Measurements from ENCODE around the gene CCDC88C. TPM values are rescaled to one million over a fixed set of nuclear protein-coding genes. Genes with fewer than 3 reads are reported as not detected.

The CCDC88C gene
- total and polyA plus RNA-seq, 2 donors (not counting 3 experiments of a cell fraction or from before 2014, with no cell fraction given): 11.4 to 52.1 TPM

DNA sequence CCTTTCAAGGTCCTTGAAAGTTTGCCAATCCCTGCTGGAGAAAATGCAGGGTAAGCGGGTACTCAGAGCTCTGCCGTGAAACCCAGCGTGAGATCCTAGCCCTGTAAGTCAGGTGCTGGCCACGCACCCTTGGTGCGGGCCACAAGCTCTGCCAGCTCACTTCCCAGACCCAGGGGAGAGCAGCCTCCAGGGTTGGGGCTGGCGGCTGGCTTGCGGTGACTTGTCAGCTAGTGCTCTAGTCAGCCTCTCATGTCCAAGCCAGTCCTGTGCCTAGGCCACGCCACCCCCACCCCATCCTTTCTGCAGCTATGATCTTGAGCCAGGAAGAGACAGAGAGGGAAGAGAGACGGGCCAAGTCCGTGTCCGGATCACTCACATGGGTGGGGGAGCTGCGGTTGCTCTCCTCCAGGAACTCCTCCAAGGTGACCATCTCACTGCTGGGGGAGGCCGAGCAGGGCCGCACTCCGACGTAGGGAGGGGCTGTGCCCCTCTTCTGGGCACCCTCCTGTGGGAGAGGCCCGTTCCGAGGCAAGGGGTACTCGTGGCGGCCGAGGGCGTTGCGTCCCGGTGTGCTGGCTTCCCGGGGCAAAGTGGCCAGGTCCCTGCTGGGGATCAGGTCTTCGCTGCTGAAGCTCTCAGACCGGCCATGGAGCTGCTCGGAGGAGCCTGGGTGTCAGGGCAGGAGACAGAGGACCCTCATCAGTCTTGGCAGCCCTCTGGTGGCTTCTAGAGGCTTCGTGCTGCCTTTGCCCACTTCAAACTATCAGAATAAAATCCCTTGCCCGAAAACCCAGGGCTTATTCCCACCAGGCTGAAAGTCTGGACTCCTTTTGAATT lies 139.9 kb downstream of the CCDC88C start:
- ChIA-PET CTCF (interaction anchor here (1.1 to 6.2 kb wide), 5 partner anchors 8 to 105 kb away, joined by 3 to 61 read pairs (median 4); no protein-coding TSS in a partner anchor), POLR2A (no interaction called here)
- H3K9me3 ChIP-seq (replicated peaks; ENCODE audit: control insufficient read depth, insufficient read depth, low read length): no peaks in the 10 kb centered on the region
- no peaks in the 10 kb centered on the region for H3K79me2 ChIP-seq (ENCODE audit: control insufficient read depth, insufficient read depth, low read length)
- H2AFZ ChIP-seq (ENCODE audit: low read depth, low read length): no peak overlapping the region
- H3K4me2 ChIP-seq (ENCODE audit: insufficient read depth, low read length): no peak overlapping the region
- intact Hi-C loops (cut with micrococcal nuclease): no loop called here
- H3K36me3 ChIP-seq (ENCODE audit: control insufficient read depth in 2 of 2, extremely low read depth in 1 of 2, insufficient read depth in 2 of 2, low read length in 2 of 2): peaks cover 6 to 37% of the 10 kb centered on the region in 2 experiments
- H3K4me1 ChIP-seq (ENCODE audit: control insufficient read depth, extremely low read depth, insufficient read depth, low read length): no peaks in the 10 kb centered on the region
- H4K20me1 ChIP-seq (replicated peaks; ENCODE audit: control insufficient read depth, extremely low read depth, insufficient read depth, low read length): no peaks in the 10 kb centered on the region
- no peak overlapping the region for H3K9ac ChIP-seq (replicated peaks; ENCODE audit: extremely low read depth, insufficient read depth, low read length)
- no peak for DNase-seq (ENCODE audit: low read depth, low spot score)
- TF ChIP-seq MYC (IDR thresholded peaks at IDR 0.05; ENCODE audit: low read depth, low read length): no peak
- no peak for TF ChIP-seq EZH2 (IDR thresholded peaks at IDR 0.05; ENCODE audit: borderline replicate concordance, low read depth, low read length, severe bottlenecking)
- TF ChIP-seq POLR2A (IDR thresholded peaks at IDR 0.05; ENCODE audit: low read depth, low read length): no peak
- TF ChIP-seq FOS (IDR thresholded peaks at IDR 0.05; ENCODE audit: borderline replicate concordance, insufficient read depth, low read length): no peak
- TF ChIP-seq GATA2 (IDR thresholded peaks at IDR 0.05; ENCODE audit: insufficient read depth, insufficient read length, low read depth, low read length): no peak
- no peak for TF ChIP-seq POLR2AphosphoS5 (IDR thresholded peaks at IDR 0.05; ENCODE audit: insufficient read depth, low read depth, low read length)
- TF ChIP-seq, protein P1, sequence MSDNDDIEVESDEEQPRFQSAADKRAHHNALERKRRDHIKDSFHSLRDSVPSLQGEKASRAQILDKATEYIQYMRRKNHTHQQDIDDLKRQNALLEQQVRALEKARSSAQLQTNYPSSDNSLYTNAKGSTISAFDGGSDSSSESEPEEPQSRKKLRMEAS (IDR thresholded peaks at IDR 0.05; ENCODE audit: insufficient read depth, insufficient read length): no peak
- TF ChIP-seq, protein P2, sequence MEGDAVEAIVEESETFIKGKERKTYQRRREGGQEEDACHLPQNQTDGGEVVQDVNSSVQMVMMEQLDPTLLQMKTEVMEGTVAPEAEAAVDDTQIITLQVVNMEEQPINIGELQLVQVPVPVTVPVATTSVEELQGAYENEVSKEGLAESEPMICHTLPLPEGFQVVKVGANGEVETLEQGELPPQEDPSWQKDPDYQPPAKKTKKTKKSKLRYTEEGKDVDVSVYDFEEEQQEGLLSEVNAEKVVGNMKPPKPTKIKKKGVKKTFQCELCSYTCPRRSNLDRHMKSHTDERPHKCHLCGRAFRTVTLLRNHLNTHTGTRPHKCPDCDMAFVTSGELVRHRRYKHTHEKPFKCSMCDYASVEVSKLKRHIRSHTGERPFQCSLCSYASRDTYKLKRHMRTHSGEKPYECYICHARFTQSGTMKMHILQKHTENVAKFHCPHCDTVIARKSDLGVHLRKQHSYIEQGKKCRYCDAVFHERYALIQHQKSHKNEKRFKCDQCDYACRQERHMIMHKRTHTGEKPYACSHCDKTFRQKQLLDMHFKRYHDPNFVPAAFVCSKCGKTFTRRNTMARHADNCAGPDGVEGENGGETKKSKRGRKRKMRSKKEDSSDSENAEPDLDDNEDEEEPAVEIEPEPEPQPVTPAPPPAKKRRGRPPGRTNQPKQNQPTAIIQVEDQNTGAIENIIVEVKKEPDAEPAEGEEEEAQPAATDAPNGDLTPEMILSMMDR (IDR thresholded peaks at IDR 0.05; ENCODE audit: extremely low read depth in 1 of 2, insufficient read depth in 1 of 2, low read depth in 1 of 2, low read length in 2 of 2): no peak
- TF ChIP-seq JUN (IDR thresholded peaks at IDR 0.05; ENCODE audit: borderline replicate concordance, insufficient read depth, insufficient read length, low read depth): no peak
- dilution Hi-C loops (cut with MboI; ENCODE audit: extremely low pct_ligation_motif_present, low sequenced_read_pairs): loop anchor here (25.0 kb wide), 1 partner anchor 365 kb away; no protein-coding TSS in a partner anchor
- H3K27ac ChIP-seq (ENCODE audit: insufficient read depth, low read depth, low read length): no peak overlapping the region
- BruUV-seq (replicated peaks): no TSS peak
- no peak overlapping the region for H3K4me3 ChIP-seq (replicated peaks in 1 of 3; ENCODE audit: insufficient read depth in 1 of 3, low read depth in 1 of 3, low read length in 3 of 3)
- no peaks in the 10 kb centered on the region for H3K27me3 ChIP-seq (ENCODE audit: control insufficient read depth in 2 of 2, insufficient read depth in 2 of 2, low read length in 2 of 2)
- no peak for FAIRE-seq
- H3K9me1 ChIP-seq (replicated peaks; ENCODE audit: control insufficient read depth, extremely low read depth, insufficient read depth, low read length): no peaks in the 10 kb centered on the region

Measured in endothelial cell of umbilical vein (primary cell).